Activated CD4-positive, alpha-beta T cell treated with anti-CD3 and anti-CD28 coated beads for 36 hours (primary cell): ENCODE data around the gene HDGF. TPM values are rescaled to one million over a fixed set of nuclear protein-coding genes. Genes with fewer than 3 reads are reported as not detected.

Experiments
- ATAC-seq: fragments of 200-7000 bp; cut with Tn5 transposase; one replicate; pipeline ENCODE4 v1.10.0; 2021; ENCODE audit warnings: mild to moderate bottlenecking, moderate library complexity
- CTCF ChIA-PET: fragments of 350-600 bp; sonication (Branson Sonifier 250); formaldehyde crosslinking; loops from one replicate; lab custom pipeline; 2021; ENCODE audit warnings: antibody characterized with exemption; lab: Charles Lee
- POLR2A ChIA-PET: fragments of 350-600 bp; sonication (Branson Sonifier 250); formaldehyde crosslinking; loops from one replicate; lab custom pipeline; 2021; ENCODE audit warnings: antibody characterized with exemption, inconsistent platforms; lab: Charles Lee
- DNase-seq: peaks from one replicate; pipeline ENCODE4 v3.0.0-alpha.2; 2020
- H3K27ac Mint-ChIP-seq: one replicate; pipeline ENCODE4 v1.8.0; 2021; ENCODE audit warnings: mixed read lengths
- H3K27me3 Mint-ChIP-seq: one replicate; pipeline ENCODE4 v1.8.0; 2021; ENCODE audit warnings: mixed read lengths
- H3K36me3 Mint-ChIP-seq: one replicate; pipeline ENCODE4 v1.8.0; 2021; ENCODE audit warnings: low read depth, mixed read lengths
- H3K4me1 Mint-ChIP-seq: one replicate; pipeline ENCODE4 v1.8.0; 2021; ENCODE audit warnings: mixed read lengths
- H3K4me3 Mint-ChIP-seq: one replicate; pipeline ENCODE4 v1.8.0; 2021; ENCODE audit warnings: mild to moderate bottlenecking, moderate library complexity, mixed read lengths
- H3K9me3 Mint-ChIP-seq: one replicate; pipeline ENCODE4 v1.8.0; 2021; ENCODE audit warnings: low read depth, mixed read lengths
- intact Hi-C, 2 experiments: fragments of 100-400 bp; cut with DNase I in 1 of 2; cut with micrococcal nuclease in 1 of 2; formaldehyde crosslinking; loops; one replicate each; pipeline versions ENCODE4 v1.14.2 to v1.15.1; 2022 to 2024; cut with DNase I, micrococcal nuclease
- total RNA-seq, 2 experiments: library from RNA; stranded (reverse); gene quantifications; one replicate each; pipeline ENCODE4 v1.2.3, GENCODE V29; 2021

HDGF gene
- total RNA-seq, 2 experiments from 2014 or later = 312 to 358 TPM

DNA sequence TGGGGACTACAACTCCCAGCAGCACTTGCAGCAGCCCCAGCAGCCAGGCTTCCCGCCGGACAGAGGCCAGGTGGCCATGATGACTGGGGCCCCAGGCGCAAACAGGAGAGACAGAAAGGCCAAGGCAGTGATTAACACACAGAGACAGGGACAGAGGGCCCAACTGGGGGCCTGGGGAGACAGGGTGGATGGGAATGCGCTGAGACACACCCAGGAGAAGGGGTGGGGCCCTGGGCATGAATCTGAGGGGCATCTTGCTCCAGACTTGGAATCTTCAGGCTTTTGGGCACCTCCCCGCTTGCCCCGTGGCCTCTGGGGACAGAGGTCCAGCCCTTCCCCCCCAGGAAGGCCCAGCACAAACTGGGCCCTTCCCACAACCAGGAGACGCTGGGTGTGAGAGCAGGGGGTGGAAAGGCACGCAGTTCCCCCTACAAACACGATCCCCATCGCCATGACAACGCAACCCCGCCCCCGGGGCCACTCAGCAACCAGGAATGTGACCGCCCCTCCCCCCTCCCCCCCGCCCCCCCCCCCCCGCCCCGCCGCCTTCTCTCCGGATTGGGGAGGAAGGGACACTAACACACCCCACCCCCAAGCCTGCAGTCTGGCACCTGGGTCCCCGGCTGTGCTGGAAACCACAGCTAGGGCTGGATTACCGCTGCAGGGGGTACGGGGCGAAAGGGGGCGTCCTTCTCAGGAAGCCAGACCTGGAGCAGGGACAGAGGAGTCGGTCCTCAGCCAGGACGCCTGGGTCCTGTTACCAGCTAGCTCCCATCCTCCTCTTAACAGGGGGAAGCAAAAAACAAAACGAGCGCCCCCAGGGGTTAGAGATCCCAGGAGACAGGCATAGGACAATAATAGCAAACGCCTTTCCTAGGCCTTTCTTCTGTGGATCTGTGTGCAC lies 4.5 kb downstream of the HDGF start:
- ChIA-PET CTCF (interaction anchor here (1.2 to 1.8 kb wide), 2 partner anchors 19 to 21 kb away, joined by 4 to 13 read pairs; partner anchors contain the start of genes ISG20L2 and METTL25B), POLR2A (interaction anchor here (0.6 to 0.7 kb wide), 2 partner anchors 19 to 25 kb away, joined by 3 to 5 read pairs; partner anchors contain the start of genes ISG20L2 and METTL25B)
- peaks cover 67% of the 10 kb centered on the region for H3K36me3 Mint-ChIP-seq
- H3K4me3 Mint-ChIP-seq = peak overlapping the region; percentile 98
- no peak for ATAC-seq
- H3K4me1 Mint-ChIP-seq = peaks cover 57% of the 10 kb centered on the region
- peak overlapping the region; percentile 96 for H3K27ac Mint-ChIP-seq
- H3K27me3 Mint-ChIP-seq = no peaks in the 10 kb centered on the region
- intact Hi-C loops = loop anchor here in 1 of 2 experiments (10.0 kb wide), 1 partner anchor 892 kb away; the partner anchor contains the start of genes GON4L and SYT11
- no peaks in the 10 kb centered on the region for H3K9me3 Mint-ChIP-seq
- DNase-seq = peak; percentile 82

DNA sequence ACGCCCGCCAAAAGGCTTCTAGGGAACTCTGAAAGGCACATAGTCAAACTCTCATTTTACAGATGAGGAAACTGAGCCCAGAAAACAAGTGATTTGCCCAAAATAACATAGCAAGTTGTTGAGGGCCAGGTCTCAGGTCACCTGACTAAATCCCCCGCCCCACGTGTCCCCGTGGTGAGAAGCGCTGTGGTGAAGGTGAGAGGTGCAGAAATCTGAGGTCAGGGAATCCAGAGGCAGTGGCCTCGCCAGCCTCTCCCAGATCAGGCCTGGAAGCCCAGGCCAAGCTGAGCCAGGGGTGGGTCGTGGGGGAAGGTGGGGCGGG lies 5.1 kb downstream of the HDGF start:
- ATAC-seq (no peak), DNase-seq (no peak)
- peak overlapping the region; percentile 88 for H3K27ac Mint-ChIP-seq
- H3K4me1 Mint-ChIP-seq = peaks cover 64% of the 10 kb centered on the region
- POLR2A ChIA-PET = no interaction called here
- H3K36me3 Mint-ChIP-seq = peaks cover 72% of the 10 kb centered on the region
- H3K9me3 Mint-ChIP-seq = no peaks in the 10 kb centered on the region
- H3K27me3 Mint-ChIP-seq = no peaks in the 10 kb centered on the region
- CTCF ChIA-PET = interaction anchor here (1.0 to 1.6 kb wide), 2 partner anchors 21 to 114 kb away, joined by 3 read pairs; partner anchors contain the start of genes NTRK1 and PRCC
- intact Hi-C loops = loop anchor here in 1 of 2 experiments (10.0 kb wide), 1 partner anchor 892 kb away; the partner anchor contains the start of genes GON4L and SYT11
- H3K4me3 Mint-ChIP-seq = peak overlapping the region; percentile 98

DNA sequence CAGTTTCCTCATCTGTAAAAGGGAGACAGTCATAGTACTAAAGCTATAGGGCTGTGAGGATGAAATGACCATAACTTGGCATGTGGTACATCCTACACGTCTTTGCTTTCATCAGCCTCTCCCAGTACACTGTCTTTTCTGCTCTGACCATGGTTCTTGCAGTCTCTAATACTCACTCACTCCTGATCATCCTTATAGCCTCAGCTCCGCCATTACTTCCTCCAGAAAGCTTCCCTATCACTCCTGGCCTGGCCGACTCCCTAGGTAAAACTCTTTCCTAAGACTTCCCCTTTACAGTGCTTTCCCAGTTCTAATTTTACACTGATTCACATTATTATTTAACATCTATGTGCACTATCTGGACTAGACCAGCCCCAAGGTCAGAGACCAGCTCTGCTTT lies 5.6 kb downstream of the HDGF start:
- intact Hi-C loops = loop anchor here in 1 of 2 experiments (10.0 kb wide), 1 partner anchor 891 kb away; the partner anchor contains the start of genes GON4L and SYT11
- DNase-seq (no peak), ATAC-seq (no peak)
- Mint-ChIP-seq H3K27me3 (no peaks in the 10 kb centered on the region), H3K36me3 (peaks cover 77% of the 10 kb centered on the region), H3K4me1 (peaks cover 66% of the 10 kb centered on the region), H3K4me3 (peak overlapping the region; percentile 98), H3K27ac (peak overlapping the region; percentile 88), H3K9me3 (no peaks in the 10 kb centered on the region)
- ChIA-PET POLR2A (no interaction called here), CTCF (interaction anchor here (1.0 to 1.6 kb wide), 2 partner anchors 21 to 115 kb away, joined by 3 read pairs; partner anchors contain the start of genes NTRK1 and PRCC)

DNA sequence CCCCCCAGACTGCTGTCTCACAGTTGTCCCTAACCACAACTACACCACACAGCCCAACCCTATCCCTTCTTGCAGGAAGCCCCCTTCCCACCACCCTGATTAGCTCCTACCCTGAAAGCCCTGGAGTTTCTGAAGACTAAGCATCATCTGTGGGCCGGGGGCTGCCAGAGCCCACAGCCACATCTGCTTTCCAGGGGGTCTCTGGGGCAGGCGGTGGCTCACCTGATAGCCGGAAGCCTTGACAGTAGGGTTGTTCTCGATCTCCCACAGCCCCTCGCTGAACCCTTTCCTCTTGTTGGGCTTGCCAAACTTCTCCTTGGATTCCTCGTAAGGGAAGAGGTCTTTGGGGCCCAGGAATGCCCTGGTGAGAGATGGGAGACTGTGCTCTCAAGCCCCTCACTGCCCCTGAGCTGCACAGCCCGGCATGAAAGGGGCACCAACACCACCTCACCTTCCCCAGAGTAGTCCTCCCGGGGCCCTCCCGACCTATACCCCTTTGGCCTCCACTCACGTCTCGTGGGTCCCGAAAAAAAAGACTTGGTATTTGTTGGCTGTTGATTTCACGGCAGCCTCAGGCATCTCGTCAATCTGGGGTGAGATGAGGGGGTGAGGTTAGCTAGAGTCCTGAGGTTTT lies 6.6 kb downstream of the HDGF start:
- intact Hi-C loops = loop anchor here in 1 of 2 experiments (5.0 to 10.0 kb wide), 2 partner anchors 392 to 890 kb away; partner anchors contain the start of genes ETV3, GON4L and SYT11
- CTCF ChIA-PET = interaction anchor here (1.6 kb wide), 1 partner anchor 22 kb away, joined by 3 read pairs; the partner anchor contains the start of gene PRCC
- H3K27ac Mint-ChIP-seq = peak overlapping the region; percentile 27
- H3K36me3 Mint-ChIP-seq = peaks cover 74% of the 10 kb centered on the region
- DNase-seq (no peak), ATAC-seq (no peak)
- no peak overlapping the region for H3K4me3 Mint-ChIP-seq
- H3K4me1 Mint-ChIP-seq = peaks cover 69% of the 10 kb centered on the region
- no peaks in the 10 kb centered on the region for H3K9me3 Mint-ChIP-seq
- H3K27me3 Mint-ChIP-seq = no peaks in the 10 kb centered on the region
- POLR2A ChIA-PET = no interaction called here

- Mint-ChIP-seq H3K27ac (peak overlapping the region; percentile 27), H3K9me3 (no peaks in the 10 kb centered on the region), H3K27me3 (no peaks in the 10 kb centered on the region), H3K4me3 (no peak overlapping the region), H3K36me3 (peaks cover 70% of the 10 kb centered on the region), H3K4me1 (peaks cover 71% of the 10 kb centered on the region)
- intact Hi-C loops = loop anchor here in 1 of 2 experiments (5.0 to 10.0 kb wide), 2 partner anchors 393 to 890 kb away; partner anchors contain the start of genes ETV3, GON4L and SYT11
- ChIA-PET POLR2A (interaction anchor here (0.8 kb wide), 1 partner anchor 8 kb away, joined by 3 read pairs; no protein-coding TSS in a partner anchor), CTCF (no interaction called here)
- DNase-seq (no peak), ATAC-seq (no peak)
These were observed 7.1 kb downstream of the HDGF start for GRCh38 chr1:156744344-156744743.

- Mint-ChIP-seq H3K36me3 (peaks cover 69% of the 10 kb centered on the region), H3K4me3 (peak overlapping the region; percentile 10), H3K4me1 (peaks cover 72% of the 10 kb centered on the region), H3K9me3 (no peaks in the 10 kb centered on the region), H3K27ac (peak overlapping the region; percentile 94), H3K27me3 (no peaks in the 10 kb centered on the region)
- ATAC-seq (no peak), DNase-seq (no peak)
- POLR2A ChIA-PET = interaction anchor here (0.8 to 1.1 kb wide), 2 partner anchors 9 to 24 kb away, joined by 3 to 4 read pairs; partner anchors contain the start of gene PRCC
- CTCF ChIA-PET = interaction anchor here (2.8 to 4.7 kb wide), 3 partner anchors 8 to 24 kb away, joined by 19 to 73 read pairs (median 21); partner anchors contain the start of genes HDGF, ISG20L2, METTL25B and PRCC
- intact Hi-C loops = loop anchor here in 1 of 2 experiments (5.0 to 10.0 kb wide), 2 partner anchors 394 to 889 kb away; partner anchors contain the start of genes ETV3, GON4L and SYT11
These were observed 7.8 kb downstream of the HDGF start for GRCh38 chr1:156743367-156744302.

- Mint-ChIP-seq H3K27me3 (no peaks in the 10 kb centered on the region), H3K36me3 (peaks cover 72% of the 10 kb centered on the region), H3K4me3 (peak overlapping the region; percentile 10), H3K9me3 (no peaks in the 10 kb centered on the region), H3K27ac (peak overlapping the region; percentile 94), H3K4me1 (peaks cover 66% of the 10 kb centered on the region)
- ChIA-PET CTCF (interaction anchor here (2.8 to 4.7 kb wide), 3 partner anchors 9 to 24 kb away, joined by 19 to 73 read pairs (median 21); partner anchors contain the start of genes HDGF, ISG20L2, METTL25B and PRCC), POLR2A (interaction anchor here (0.9 to 1.1 kb wide), 2 partner anchors 9 to 25 kb away, joined by 3 to 4 read pairs; partner anchors contain the start of genes HDGF and PRCC)
- DNase-seq (no peak), ATAC-seq (no peak)
- intact Hi-C loops = loop anchor here in 1 of 2 experiments (5.0 to 10.0 kb wide), 2 partner anchors 394 to 888 kb away; partner anchors contain the start of genes ETV3, GON4L and SYT11
These were observed 8.7 kb downstream of the HDGF start for GRCh38 chr1:156742801-156743200.

DNA sequence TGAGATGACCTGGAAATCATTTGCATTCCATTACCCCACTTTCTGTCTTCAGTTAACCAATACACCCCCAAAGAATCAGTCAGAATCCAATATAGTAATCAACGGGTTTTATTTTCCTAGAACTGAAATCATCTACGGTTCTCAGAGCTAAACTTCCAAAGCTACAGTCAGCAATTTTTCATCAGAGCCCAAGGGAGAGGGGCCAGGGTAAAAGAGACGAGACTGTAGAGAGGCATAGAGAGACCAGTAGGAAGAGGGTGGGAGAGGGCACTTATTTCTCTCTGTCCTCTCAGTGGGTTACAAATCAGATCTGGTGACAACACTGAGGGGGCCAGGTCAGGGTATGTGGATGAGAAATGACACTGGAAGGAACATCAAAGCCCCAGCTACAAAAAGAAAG lies 9.5 kb downstream of the HDGF start:
- POLR2A ChIA-PET = interaction anchor here (0.8 to 1.9 kb wide), 6 partner anchors 10 to 26 kb away, joined by 3 to 42 read pairs (median 10); partner anchors contain the start of genes HDGF, ISG20L2, METTL25B and PRCC
- CTCF ChIA-PET = interaction anchor here (1.7 to 4.7 kb wide), 5 partner anchors 10 to 27 kb away, joined by 5 to 73 read pairs (median 19); partner anchors contain the start of genes HDGF, ISG20L2, METTL25B and PRCC
- ATAC-seq (peak; percentile 4), DNase-seq (peak; percentile 46)
- peak overlapping the region; percentile 98 for H3K4me3 Mint-ChIP-seq
- peak overlapping the region; percentile 94 for H3K27ac Mint-ChIP-seq
- peaks cover 73% of the 10 kb centered on the region for H3K36me3 Mint-ChIP-seq
- peaks cover 59% of the 10 kb centered on the region for H3K4me1 Mint-ChIP-seq
- no peaks in the 10 kb centered on the region for H3K9me3 Mint-ChIP-seq
- no peaks in the 10 kb centered on the region for H3K27me3 Mint-ChIP-seq
- intact Hi-C loops = loop anchor here in 1 of 2 experiments (5.0 to 10.0 kb wide), 2 partner anchors 395 to 887 kb away; partner anchors contain the start of genes ETV3, GON4L and SYT11

GRCh38 chr1:156741481-156741983 lies 9.9 kb downstream of the HDGF start:
- ChIA-PET CTCF (interaction anchor here (0.7 to 4.7 kb wide), 10 partner anchors 10 to 149 kb away, joined by 3 to 73 read pairs (median 5); partner anchors contain the start of genes HDGF, ISG20L2, METTL25B and PRCC), POLR2A (interaction anchor here (0.8 to 2.5 kb wide), 9 partner anchors 10 to 148 kb away, joined by 3 to 55 read pairs (median 6); partner anchors contain the start of genes HDGF, ISG20L2, METTL25B and PRCC)
- Mint-ChIP-seq H3K27me3 (no peaks in the 10 kb centered on the region), H3K4me1 (peaks cover 54% of the 10 kb centered on the region), H3K27ac (peak overlapping the region; percentile 94), H3K36me3 (peaks cover 73% of the 10 kb centered on the region), H3K9me3 (no peaks in the 10 kb centered on the region), H3K4me3 (peak overlapping the region; percentile 98)
- intact Hi-C loops = loop anchor here (1.0 to 10.0 kb wide), 9 partner anchors 10 to 887 kb away; partner anchors contain the start of genes HDGF (in 2 of the 2), ISG20L2 (in 2 of the 2), METTL25B (in 2 of the 2) and PRCC (in 2 of the 2)
- ATAC-seq (peak; percentile 11), DNase-seq (peak; percentile 56)
